ENCODE data around the gene RNF149.

DNA sequence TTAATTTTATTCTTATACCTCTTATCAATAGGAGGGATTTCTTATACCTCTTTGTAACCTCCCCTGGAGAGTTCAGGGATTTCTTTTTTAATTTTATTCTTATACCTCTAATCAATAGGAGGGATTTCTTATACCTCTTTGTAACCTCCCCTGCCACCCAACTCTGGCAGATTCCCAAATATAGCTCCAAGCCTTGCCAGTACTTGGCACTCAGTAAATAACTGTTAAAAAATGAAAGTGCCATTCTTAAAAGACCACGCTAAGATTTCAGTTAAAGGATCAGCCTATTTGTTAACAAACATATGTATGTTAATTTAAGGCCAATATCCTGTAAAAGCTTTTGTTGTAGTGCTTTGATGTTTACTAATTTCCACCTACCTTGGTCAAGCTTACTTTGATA is 4.8 kb downstream of the RNF149 start:
- no peak for TF ChIP-seq POLR2A (IDR thresholded peaks at IDR 0.05; ENCODE audit: low read depth, low read length)
- TF ChIP-seq POLR2AphosphoS5 (IDR thresholded peaks at IDR 0.05; ENCODE audit: low read depth, low read length): no peak
- no peak for TF ChIP-seq POU2F2 (IDR thresholded peaks at IDR 0.05; ENCODE audit: low read depth, low read length)
- TF ChIP-seq TAF1 (IDR thresholded peaks at IDR 0.05; ENCODE audit: low read depth, low read length): no peak
- TF ChIP-seq SPI1 (IDR thresholded peaks at IDR 0.05; ENCODE audit: low read depth, low read length): no peak
